Measurements from ENCODE around the gene MPLKIP. TPM values are rescaled to one million over a fixed set of nuclear protein-coding genes. Genes with fewer than 3 reads are reported as not detected.
A peak's percentile ranks its signal among the peaks of the same experiment; 100 is the strongest.

Gene MPLKIP
- 10 to 100 TPM in 2 of 5 donors, 1 to 10 TPM in 3; 3.1 to 68.3 (median 8.9) TPM for total RNA-seq
- 10 to 100 TPM; 38.5 to 42.0 (median 40.8) TPM for polyA plus RNA-seq
- long read RNA-seq, donor 1, full-length matches to known transcripts: 16 of 16 reads
- long read RNA-seq, donor 1, partial matches to known transcripts: 0 of 16 reads
- long read RNA-seq, donor 1, other reads (novel, unspliced or antisense): 0 of 16 reads
- long read RNA-seq, donor 2, full-length matches to known transcripts: 27 of 27 reads
- long read RNA-seq, donor 2, partial matches to known transcripts: 0 of 27 reads
- long read RNA-seq, donor 2, other reads (novel, unspliced or antisense): 0 of 27 reads
- long read RNA-seq, donor 3, full-length matches to known transcripts: 9 of 9 reads
- long read RNA-seq, donor 3, partial matches to known transcripts: 0 of 9 reads
- long read RNA-seq, donor 3, other reads (novel, unspliced or antisense): 0 of 9 reads
- long read RNA-seq, donor 4: 0 reads
- long read RNA-seq, donor 5, full-length matches to known transcripts: 18 of 18 reads
- long read RNA-seq, donor 5, partial matches to known transcripts: 0 of 18 reads
- long read RNA-seq, donor 5, other reads (novel, unspliced or antisense): 0 of 18 reads
- long read RNA-seq, donor 6, full-length matches to known transcripts: 45 of 63 reads
- long read RNA-seq, donor 6, partial matches to known transcripts: 18 of 63 reads
- long read RNA-seq, donor 6, other reads (novel, unspliced or antisense): 0 of 63 reads
- long read RNA-seq, donor 7, full-length matches to known transcripts: 30 of 30 reads
- long read RNA-seq, donor 7, partial matches to known transcripts: 0 of 30 reads
- long read RNA-seq, donor 7, other reads (novel, unspliced or antisense): 0 of 30 reads
- long read RNA-seq, donor 8, full-length matches to known transcripts: 26 of 35 reads
- long read RNA-seq, donor 8, partial matches to known transcripts: 9 of 35 reads
- long read RNA-seq, donor 8, other reads (novel, unspliced or antisense): 0 of 35 reads
- long read RNA-seq, donor 9, full-length matches to known transcripts: 27 of 39 reads
- long read RNA-seq, donor 9, partial matches to known transcripts: 12 of 39 reads
- long read RNA-seq, donor 9, other reads (novel, unspliced or antisense): 0 of 39 reads
- long read RNA-seq, donor 10, full-length matches to known transcripts: 14 of 14 reads
- long read RNA-seq, donor 10, partial matches to known transcripts: 0 of 14 reads
- long read RNA-seq, donor 10, other reads (novel, unspliced or antisense): 0 of 14 reads

- peaks cover 5 to 41% (median 26%) of the 10 kb centered on the region in 4 donors for H3K4me1 ChIP-seq
- peak within 1 kb of the TSS; percentile 90 to 96 (median 93) for H3K27ac ChIP-seq
- no peaks in the 10 kb centered on the region for H3K36me3 ChIP-seq
- H3K4me3 ChIP-seq: peak within 1 kb of the TSS; percentile 89 to 95 (median 91)
- TF ChIP-seq EP300 (IDR thresholded peaks at IDR 0.05) (no peak), CTCF (IDR thresholded peaks at IDR 0.05) (peak in 5 of 7 experiments; percentile 75 to 99 (median 98)), POLR2AphosphoS5 (IDR thresholded peaks at IDR 0.05) (peak; percentile 47 to 86 (median 78)), POLR2A (IDR thresholded peaks at IDR 0.05) (no peak)
- 0 to 1% (median 1%) methylated on average over 41 to 75 of the region's 75 CpGs for WGBS, 5 donors
- intact Hi-C loops (cut with DNase I; ENCODE audit: low total_unique reads): loop anchor here (10.0 kb wide), 1 partner anchor 190 kb away; no protein-coding TSS in a partner anchor
- no peaks in the 10 kb centered on the region for H3K9me3 ChIP-seq
- DNase-seq: peak; percentile 86 to 95
- no peaks in the 10 kb centered on the region for H3K27me3 ChIP-seq
Measured at GRCh38 chr7:40134428-40135316, at the start of gene MPLKIP, which contains the start of gene SUGCT. Gene MPLKIP (minus strand): TSS chr7:40134622. CDS start chr7:40134567, 55 bp downstream. Gene SUGCT (plus strand): TSS chr7:40135005.

GRCh38 chr7:40182452-40182851 lies 48.0 kb upstream of the MPLKIP start:
- no peaks in the 10 kb centered on the region for H3K27me3 ChIP-seq
- no peak overlapping the region for H3K27ac ChIP-seq
- WGBS, 5 donors: 88 to 94% (median 94%) methylated on average over 4 of the region's 4 CpGs
- H3K4me1 ChIP-seq: no peaks in the 10 kb centered on the region
- TF ChIP-seq EP300 (IDR thresholded peaks at IDR 0.05): no peak
- TF ChIP-seq POLR2A (IDR thresholded peaks at IDR 0.05): no peak
- TF ChIP-seq POLR2AphosphoS5 (IDR thresholded peaks at IDR 0.05): no peak
- no peak for TF ChIP-seq CTCF (IDR thresholded peaks at IDR 0.05)
- H3K9me3 ChIP-seq: no peaks in the 10 kb centered on the region
- H3K36me3 ChIP-seq: peaks cover 0 to 6% (median 0%) of the 10 kb centered on the region in 4 donors
- H3K4me3 ChIP-seq: no peak overlapping the region
- intact Hi-C loops (cut with DNase I; ENCODE audit: low total_unique reads): no loop called here
- DNase-seq: no peak

DNA sequence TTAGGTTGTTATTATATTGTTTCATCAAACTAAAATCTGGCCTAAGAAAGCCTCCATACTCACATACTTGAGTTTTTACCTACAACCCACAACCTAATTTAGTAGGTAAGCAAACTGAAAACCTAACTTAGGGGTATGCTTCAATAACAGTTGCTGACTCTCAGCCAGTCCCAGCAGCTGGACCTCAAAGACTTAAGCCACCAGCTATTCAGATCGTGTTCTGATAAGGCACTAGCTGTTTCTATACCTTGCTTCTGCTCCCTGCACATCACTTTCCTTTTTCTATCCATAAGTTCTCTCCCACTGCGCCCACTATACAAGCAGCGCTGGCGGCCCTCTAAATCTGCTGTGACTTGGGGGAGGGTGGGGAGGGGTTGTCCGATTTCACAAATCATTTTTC lies 42.6 kb upstream of the MPLKIP start:
- TF ChIP-seq EP300 (IDR thresholded peaks at IDR 0.05): no peak
- TF ChIP-seq POLR2A (IDR thresholded peaks at IDR 0.05): no peak
- no peak for TF ChIP-seq POLR2AphosphoS5 (IDR thresholded peaks at IDR 0.05)
- no peak for TF ChIP-seq CTCF (IDR thresholded peaks at IDR 0.05)
- intact Hi-C loops (cut with DNase I; ENCODE audit: low total_unique reads): no loop called here
- no peak for DNase-seq
- H3K27me3 ChIP-seq: no peaks in the 10 kb centered on the region
- no peak overlapping the region for H3K4me3 ChIP-seq
- no peaks in the 10 kb centered on the region for H3K36me3 ChIP-seq
- H3K27ac ChIP-seq: no peak overlapping the region
- WGBS, 5 donors: 85 to 90% (median 87%) methylated on average over 5 of the region's 5 CpGs
- no peaks in the 10 kb centered on the region for H3K4me1 ChIP-seq
- H3K9me3 ChIP-seq: no peaks in the 10 kb centered on the region

Measured in stomach (tissue), 19 donors.